HepG2 (cell line): ENCODE results near the gene TESK1. TPM values are rescaled to one million over a fixed set of nuclear protein-coding genes. Genes with fewer than 3 reads are reported as not detected.

ENCODE experiments used
- ATAC-seq: fragments of 200-7000 bp; cut with Tn5 transposase; 3 replicates; pipeline ENCODE4 v1.9.1; 2020; ENCODE audit warnings: mild to moderate bottlenecking, moderate library complexity
- BruUV-seq: library from RNA; stranded (reverse); fragments of 400-500 nt; replicated peaks from 2 replicates; lab custom pipeline; 2021; lab: Mats Ljungman, UMichigan
- CTCF ChIA-PET: fragments of 300-600 bp; formaldehyde crosslinking; extraction: SDS; loops from one replicate; lab custom pipeline; 2021; ENCODE audit warnings: low total read pairs, inconsistent platforms, low intra/inter-chr PET ratio; lab: Yijun Ruan, JAX
- POLR2A ChIA-PET: fragments of 350-600 bp; sonication (Branson Sonifier 250); formaldehyde crosslinking; loops from one replicate; lab custom pipeline; 2020; ENCODE audit warnings: antibody characterized with exemption, inconsistent platforms; lab: Yijun Ruan, JAX
- DNase-seq: peaks from one replicate; pipeline ENCODE4 v3.0.0-alpha.2; 2015; ENCODE audit warnings: low spot score
- FAIRE-seq: peaks from 3 replicates; lab custom pipeline; 2011; peaks lifted over from hg19 to GRCh38; lab: Jason Lieb, UNC
- H2AFZ ChIP-seq: one replicate; pipeline ENCODE4 v1.6.1; 2011; ENCODE audit warnings: low read length, inconsistent platforms
- H3K27ac ChIP-seq: fragments of 300-600 bp; 3 replicates; pipeline ENCODE4 v1.8.0; 2011; ENCODE audit warnings: mixed run types, mild to moderate bottlenecking, mixed read lengths, low read length, inconsistent platforms; ENCODE audit not compliant: insufficient read depth; ENCODE audit errors: extremely low read length
- H3K27me3 ChIP-seq, 2 experiments: fragments of 200-600 bp in 1 of 2; 2 replicates in 1 of 2; 3 replicates in 1 of 2; pipeline versions ENCODE4 v1.6.0 to v1.8.0; 2011; ENCODE audit warnings: low read length in 2 of 2, mild to moderate bottlenecking in 2 of 2, moderate library complexity in 2 of 2, inconsistent platforms in 1 of 2; ENCODE audit not compliant: insufficient read depth in 2 of 2, control insufficient read depth in 1 of 2
- H3K36me3 ChIP-seq, 2 experiments: fragments of 200-600 bp in 1 of 2; replicated peaks in 1 of 2; 2 replicates in 1 of 2; 3 replicates in 1 of 2; pipeline versions ENCODE4 v1.5.1 to v1.8.0; 2011; ENCODE audit warnings: low read length in 2 of 2, inconsistent platforms in 1 of 2; ENCODE audit not compliant: insufficient read depth in 2 of 2, control insufficient read depth in 1 of 2
- H3K4me1 ChIP-seq: 2 replicates; pipeline ENCODE4 v1.5.1; 2012; ENCODE audit warnings: low read length, inconsistent platforms; ENCODE audit not compliant: insufficient read depth
- H3K4me2 ChIP-seq: 2 replicates; pipeline ENCODE4 v1.6.0; 2011; ENCODE audit warnings: low read depth, low read length, inconsistent platforms
- H3K4me3 ChIP-seq, 3 experiments: fragments of 200-600 bp in 1 of 3; sonication (generic), shearing (Covaris generic) in 1 of 3; replicated peaks in 1 of 3; 2 replicates each; pipeline ENCODE4 v1.5.1; 2011 to 2016; ENCODE audit warnings: low read length in 3 of 3, inconsistent platforms in 2 of 3, low read depth in 2 of 3, mild to moderate bottlenecking in 2 of 3, control low read depth in 1 of 3, mixed read lengths in 1 of 3; ENCODE audit not compliant: insufficient read depth in 1 of 3
- H3K79me2 ChIP-seq: one replicate; pipeline ENCODE4 v1.6.1; 2011; ENCODE audit warnings: low read length, inconsistent platforms; ENCODE audit not compliant: insufficient read depth
- H3K9ac ChIP-seq: 2 replicates; pipeline ENCODE4 v1.6.0; 2011; ENCODE audit warnings: mild to moderate bottlenecking, low read depth, low read length, inconsistent platforms; ENCODE audit not compliant: insufficient read depth
- H3K9me3 ChIP-seq: 2 replicates; pipeline ENCODE4 v1.5.1; 2012; ENCODE audit warnings: mild to moderate bottlenecking, low read length
- H4K20me1 ChIP-seq: 2 replicates; pipeline ENCODE4 v1.6.0; 2011; ENCODE audit warnings: inconsistent platforms, mild to moderate bottlenecking, low read length, moderate library complexity; ENCODE audit not compliant: insufficient read depth
- BRF2 ChIP-seq: sonication (generic); formaldehyde crosslinking; IDR thresholded peaks from 2 replicates; pipeline ENCODE4 v1.8.1; 2022; ENCODE audit warnings: mild to moderate bottlenecking, missing genetic modification reagents
- FOXJ3 ChIP-seq: sonication (generic); formaldehyde crosslinking; IDR thresholded peaks from 2 replicates; pipeline ENCODE4 v1.4.0; 2020; ENCODE audit warnings: missing genetic modification reagents, mild to moderate bottlenecking, borderline replicate concordance
- IRX3 ChIP-seq: sonication (generic); formaldehyde crosslinking; IDR thresholded peaks from 2 replicates; pipeline ENCODE4 v1.8.1; 2023; ENCODE audit warnings: mild to moderate bottlenecking, low read depth, missing genetic modification reagents, borderline replicate concordance
- JDP2 ChIP-seq: sonication (generic); formaldehyde crosslinking; IDR thresholded peaks from 2 replicates; pipeline ENCODE4 v1.8.1; 2022; ENCODE audit warnings: missing genetic modification reagents, borderline replicate concordance
- KLF13 ChIP-seq: sonication (generic); formaldehyde crosslinking; IDR thresholded peaks from 2 replicates; pipeline ENCODE4 v1.4.0; 2020; ENCODE audit warnings: mild to moderate bottlenecking, missing genetic modification reagents
- LRRFIP1 ChIP-seq: sonication (generic); formaldehyde crosslinking; conservative IDR thresholded peaks from 2 replicates; pipeline ENCODE4 v1.4.0; 2020; ENCODE audit warnings: missing genetic modification reagents
- WIZ ChIP-seq: sonication (generic); formaldehyde crosslinking; IDR thresholded peaks from 2 replicates; pipeline ENCODE4 v1.5.1; 2020; ENCODE audit warnings: mild to moderate bottlenecking, missing genetic modification reagents
- ZFP37 ChIP-seq: sonication (generic); formaldehyde crosslinking; IDR thresholded peaks from 2 replicates; pipeline ENCODE4 v1.4.0; 2020; ENCODE audit warnings: missing genetic modification reagents, borderline replicate concordance
- ZNF282 ChIP-seq: fragments of 450-650 bp; IDR thresholded peaks from 2 replicates; pipeline ENCODE4 v1.6.1; 2018; ENCODE audit not compliant: partially characterized antibody
- ZNF292 ChIP-seq: sonication (generic); formaldehyde crosslinking; IDR thresholded peaks from 2 replicates; pipeline ENCODE4 v1.8.1; 2022; ENCODE audit warnings: mild to moderate bottlenecking, low read depth, missing genetic modification reagents, borderline replicate concordance
- ZNF639 ChIP-seq: conservative IDR thresholded peaks from 2 replicates; pipeline ENCODE4 v1.6.1; 2018; ENCODE audit warnings: missing genetic modification reagents
- ZSCAN22 ChIP-seq: sonication (generic); formaldehyde crosslinking; IDR thresholded peaks from 2 replicates; pipeline ENCODE4 v1.4.0; 2020; ENCODE audit warnings: mild to moderate bottlenecking, missing genetic modification reagents
- WGBS: methylation state at CpG from one replicate; pipeline ENCODE4 v1.1.6; 2017; ENCODE audit warnings: low lambda C conversion rate; 5-methylcytosine and 5-hydroxymethylcytosine counted together
- in situ Hi-C: cut with HindIII; loops from 2 replicates; pipeline ENCODE4 v1.10.0; 2017; ENCODE audit warnings: low pct_unique_long_range_greater_than_20kb; ENCODE audit not compliant: extremely low pct_ligation_motif_present
- intact Hi-C: fragments of 100-400 bp; cut with micrococcal nuclease; formaldehyde crosslinking; loops from one replicate; pipeline ENCODE4 v1.10.0; 2022; ENCODE audit not compliant: unreplicated experiment
- polyA plus RNA-seq, 8 experiments: library from polyadenylated mRNA; depleted of rRNA in 3 of 8; stranded (reverse) in 7 of 8; unstranded in 1 of 8; fragments of >200 nt; fragmentation: Illumina TruSeq in 4 of 8; extraction: Trizol in 4 of 8; gene quantifications; 2 replicates each; pipeline versions ENCODE4 v1.2.1 to v1.2.3, GENCODE V29; 2011 to 2016; ENCODE audit warnings: low read depth in 4 of 8, missing spikeins in 1 of 8, mixed read lengths in 1 of 8; ENCODE audit not compliant: insufficient read depth in 1 of 8
- total RNA-seq, 5 experiments: library from RNA; depleted of rRNA; stranded (reverse); fragments of >200 nt; fragmentation: Illumina TruSeq; extraction: Trizol; gene quantifications; 2 replicates each; pipeline ENCODE4 v1.2.3, GENCODE V29; 2016; ENCODE audit warnings: low read depth in 1 of 5

The TESK1 gene
- total and polyA plus RNA-seq, 2 of the 13 experiments (the other 11 are each of a cell fraction or from before 2014, with no cell fraction given): 7.3 to 13.6 TPM

- Histone ChIP-seq H3K9me3 (peaks cover 13% of the 10 kb centered on the region), H3K27me3 (no peaks in the 10 kb centered on the region), H3K4me3 (no peak overlapping the region), H2AFZ (no peak overlapping the region), H3K9ac (no peak overlapping the region), H4K20me1 (no peaks in the 10 kb centered on the region), H3K4me1 (peaks cover 2% of the 10 kb centered on the region; the same call in 1 of the 2 replicates), H3K79me2 (no peaks in the 10 kb centered on the region), H3K4me2 (no peak overlapping the region), H3K27ac (no peak overlapping the region), H3K36me3 (no peaks in the 10 kb centered on the region)
- in situ Hi-C loops (no loop called here), intact Hi-C loops (no loop called here)
- no peak for DNase-seq
- no TSS peak for BruUV-seq
- ATAC-seq: no peak
- POLR2A ChIA-PET: no interaction called here
- WGBS: 93% methylated on average over 4 of the region's 5 CpGs
- no peak for FAIRE-seq
- no peak for TF ChIP-seq ZNF282
- no peak for TF ChIP-seq KLF13 (CRISPR knock-in tag)
- no peak for TF ChIP-seq BRF2 (CRISPR knock-in tag)
- TF ChIP-seq LRRFIP1 (CRISPR knock-in tag): no peak
- no peak for TF ChIP-seq FOXJ3 (CRISPR knock-in tag)
- no peak for TF ChIP-seq WIZ
- TF ChIP-seq ZSCAN22 (CRISPR knock-in tag): no peak
- no peak for TF ChIP-seq ZNF292 (CRISPR knock-in tag)
- no peak for TF ChIP-seq ZFP37 (CRISPR knock-in tag)
- TF ChIP-seq JDP2 (CRISPR knock-in tag): no peak
- TF ChIP-seq ZNF639: no peak
- TF ChIP-seq IRX3 (CRISPR knock-in tag): no peak
- CTCF ChIA-PET: no interaction called here
Measured at GRCh38 chr9:35575478-35575877, 29.6 kb upstream of the TESK1 start.
